NCI-H1417 treated with DMSO at 0.1 percent for 48 hours (cell line): Measurements from ENCODE around the gene RDH14.

Experiments used
- DNase-seq: peaks from one replicate; lab custom pipeline; 2025; lab: John Stamatoyannopoulos, UW

The RDH14 gene

DNA sequence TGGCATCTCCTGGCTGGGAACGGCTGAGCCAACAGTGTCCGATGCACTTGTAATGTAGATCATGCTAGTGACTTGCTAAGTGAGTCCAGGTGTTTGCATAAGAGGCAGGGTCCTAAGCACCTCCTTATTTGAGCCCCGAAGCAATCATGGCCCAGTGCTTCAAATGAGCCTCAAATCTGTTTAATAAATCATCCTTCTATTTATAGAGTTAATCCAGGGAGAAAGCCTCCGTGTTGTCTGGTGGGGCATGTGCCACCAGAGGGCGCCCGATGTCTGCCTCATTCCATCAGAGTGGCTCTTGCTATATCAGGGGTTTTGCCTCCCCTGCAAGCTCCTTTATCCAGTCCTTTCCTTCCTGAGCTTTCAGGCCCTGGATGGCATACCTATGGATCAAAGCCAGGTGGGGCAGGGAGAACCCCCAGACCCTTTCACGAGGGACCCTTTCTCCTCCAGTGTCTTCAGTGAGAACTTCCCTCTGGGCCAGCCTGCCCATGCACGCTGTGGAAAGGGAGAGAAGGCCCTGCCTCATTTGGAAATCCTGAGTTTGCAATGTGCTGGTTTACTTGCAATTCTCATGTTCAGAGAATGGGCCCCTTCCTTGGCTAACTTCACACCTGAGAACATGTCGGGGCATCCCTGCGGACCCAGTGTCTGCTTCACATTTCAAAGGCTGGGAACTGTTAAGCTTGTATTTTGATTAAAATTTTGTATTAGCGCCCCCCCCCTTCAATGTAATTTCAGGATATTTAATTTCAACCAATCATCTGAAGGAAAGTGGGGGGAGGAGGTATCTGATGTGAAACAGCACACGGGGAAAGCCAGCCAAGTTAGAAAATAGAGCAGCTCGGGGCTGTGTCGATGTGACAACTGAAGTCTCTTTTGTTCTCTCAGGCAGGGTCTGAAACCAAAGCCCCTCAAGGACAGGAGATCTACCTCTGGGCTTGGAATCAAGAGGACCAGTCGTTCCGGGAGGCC is 39.7 kb downstream of the RDH14 start:
- no peak for DNase-seq

DNA sequence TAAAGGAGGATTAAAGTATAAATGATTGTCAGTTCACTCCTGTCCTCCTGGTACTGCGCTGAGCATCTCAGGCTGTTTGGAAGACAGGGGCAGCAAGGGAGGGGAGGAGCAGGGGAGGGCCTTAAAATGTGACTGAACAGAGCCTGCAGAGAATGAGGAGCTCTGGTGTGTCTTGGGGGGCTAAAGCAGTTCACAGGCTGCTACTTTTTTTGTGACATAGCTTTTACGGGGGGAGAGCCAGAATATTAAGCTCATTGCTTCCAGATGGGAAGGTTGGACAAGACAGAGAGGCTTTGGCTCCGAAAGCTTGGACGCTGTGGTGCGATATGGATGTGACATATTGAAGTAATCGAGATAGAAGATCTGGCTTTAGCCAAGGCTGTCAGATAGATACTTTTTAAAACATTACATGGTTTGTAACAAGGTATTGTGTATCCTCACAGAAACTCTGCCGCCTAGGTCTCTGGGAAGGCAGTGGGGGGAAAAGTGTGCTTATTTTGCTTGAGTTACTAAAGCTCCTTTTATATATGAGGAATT is 40.5 kb downstream of the RDH14 start:
- no peak for DNase-seq

DNA sequence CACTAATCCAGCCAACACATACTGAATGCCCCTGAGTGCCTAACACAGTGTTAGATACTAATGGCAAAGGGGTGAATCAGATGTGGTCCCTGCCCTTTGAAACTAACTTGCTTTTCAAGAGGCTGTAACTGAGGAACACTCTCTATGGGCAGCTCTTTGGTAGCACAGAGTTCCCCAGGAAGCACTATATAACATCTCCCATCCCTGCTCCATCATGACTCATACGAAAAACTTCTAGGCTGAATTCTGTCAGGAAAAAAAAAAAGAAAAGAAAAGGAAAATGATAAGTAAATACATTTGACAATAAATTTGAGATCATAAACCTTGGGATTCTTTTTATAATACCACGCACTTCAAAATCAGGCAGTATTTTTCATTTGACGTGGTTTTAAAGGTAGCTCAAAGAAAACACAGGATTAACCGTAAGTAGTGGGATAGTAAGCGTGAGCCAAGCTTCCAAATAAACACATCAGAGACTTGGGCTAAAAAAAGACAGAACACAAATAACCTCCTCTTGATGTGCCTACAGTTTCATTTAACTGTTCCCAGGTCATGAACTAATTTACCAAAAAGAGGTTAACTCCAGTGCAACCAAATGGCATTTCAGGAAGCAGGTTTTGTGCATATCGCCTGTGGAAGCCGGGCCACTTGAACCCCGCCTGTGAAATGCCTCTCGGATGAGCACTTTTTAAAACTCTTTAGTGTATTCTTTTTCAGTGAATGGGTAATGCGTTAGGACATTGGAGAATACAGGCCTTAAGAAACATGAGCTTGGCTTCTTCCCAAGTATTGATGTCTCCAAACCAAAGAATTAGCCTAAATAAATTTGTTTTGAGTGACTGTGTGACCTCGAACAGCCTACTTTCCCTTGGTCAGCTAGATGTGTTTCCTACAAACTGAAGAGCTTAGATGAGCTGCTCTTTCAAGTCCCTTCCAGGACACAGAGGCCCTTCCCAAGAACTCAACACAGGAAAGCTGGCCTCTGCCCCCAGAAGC is 42.0 kb downstream of the RDH14 start:
- no peak for DNase-seq

DNA sequence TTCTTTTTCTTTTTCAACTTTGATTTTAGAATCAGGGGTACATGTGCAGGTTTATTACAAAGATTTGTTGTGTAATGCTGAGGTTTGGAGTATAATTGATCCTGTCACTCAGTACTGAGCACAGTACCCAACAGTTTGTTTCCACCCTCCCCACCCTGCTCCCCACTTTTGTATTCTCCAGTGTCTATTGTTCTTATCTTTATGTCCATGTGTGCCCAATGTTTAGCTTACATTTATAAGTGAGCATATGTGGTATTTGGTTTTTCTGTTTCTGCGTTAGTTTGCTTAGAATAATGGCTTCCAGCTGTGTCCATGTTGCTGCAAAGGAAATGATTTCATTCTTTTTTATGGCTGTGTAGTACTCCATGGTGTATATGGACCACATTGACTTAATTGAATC is 43.1 kb downstream of the RDH14 start:
- no peak for DNase-seq

DNA sequence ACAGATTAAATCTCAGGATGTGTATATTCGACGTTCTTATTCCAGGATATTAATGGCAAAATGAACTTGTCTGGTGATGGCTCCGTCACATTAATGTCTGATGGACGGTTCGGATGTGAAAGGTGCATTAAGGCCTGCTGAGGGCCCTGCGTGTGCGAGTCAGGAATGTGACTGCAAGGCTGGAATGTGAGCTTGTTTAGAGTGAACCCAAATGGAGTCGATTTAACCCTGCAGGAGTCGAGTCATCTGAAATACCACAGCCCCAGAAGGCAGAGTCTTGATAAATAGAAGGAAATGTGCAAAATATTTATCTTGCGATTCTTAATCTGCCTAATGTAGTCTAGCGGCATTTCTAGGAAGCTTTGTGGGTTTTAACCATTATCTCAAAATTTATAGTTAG is 44.3 kb downstream of the RDH14 start:
- no peak for DNase-seq

DNA sequence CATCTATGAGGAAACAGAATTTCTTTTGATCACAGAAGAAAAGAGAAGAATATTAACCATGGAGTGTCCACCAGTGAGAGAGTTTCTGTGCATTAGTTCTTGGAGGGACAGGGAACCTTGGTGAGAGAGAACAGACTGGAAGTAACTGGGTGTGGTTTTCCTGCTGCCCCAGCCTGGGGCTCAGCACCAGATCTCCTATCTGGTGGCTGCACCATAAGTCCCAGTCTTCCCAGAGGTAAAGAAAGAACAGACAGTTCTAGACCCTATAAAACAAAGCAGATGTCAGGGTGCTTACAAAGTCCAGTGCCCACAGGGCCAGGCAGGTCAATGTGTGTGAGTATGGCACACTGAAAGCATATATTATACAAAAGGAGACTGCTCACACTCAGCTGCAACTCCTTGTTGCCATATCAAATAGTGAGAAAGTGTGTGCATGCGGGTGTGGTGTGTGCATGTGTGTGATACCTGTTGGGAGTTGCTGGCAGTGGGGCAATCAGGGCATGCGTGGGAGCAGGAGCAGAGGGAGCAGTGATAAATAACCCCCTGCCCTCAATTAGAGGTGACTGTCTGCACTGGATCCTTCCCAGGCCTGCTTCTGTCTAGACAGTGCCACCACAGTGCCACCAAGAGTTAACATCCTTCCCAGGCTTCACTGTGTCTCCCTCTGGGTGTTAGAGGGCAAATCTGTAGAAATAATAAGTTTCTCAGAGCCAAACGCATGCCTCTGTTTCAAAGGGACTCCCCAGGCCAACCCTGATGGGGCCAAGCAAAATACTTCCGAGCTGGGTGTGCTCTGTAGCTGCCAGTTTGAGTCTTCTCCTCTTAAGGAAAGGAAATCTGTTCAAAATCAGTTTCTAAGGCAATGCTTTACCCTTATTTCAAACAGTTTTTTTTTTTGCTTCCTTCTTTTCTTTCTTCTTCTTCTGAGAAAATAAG is 45.7 kb downstream of the RDH14 start:
- no peak for DNase-seq

DNA sequence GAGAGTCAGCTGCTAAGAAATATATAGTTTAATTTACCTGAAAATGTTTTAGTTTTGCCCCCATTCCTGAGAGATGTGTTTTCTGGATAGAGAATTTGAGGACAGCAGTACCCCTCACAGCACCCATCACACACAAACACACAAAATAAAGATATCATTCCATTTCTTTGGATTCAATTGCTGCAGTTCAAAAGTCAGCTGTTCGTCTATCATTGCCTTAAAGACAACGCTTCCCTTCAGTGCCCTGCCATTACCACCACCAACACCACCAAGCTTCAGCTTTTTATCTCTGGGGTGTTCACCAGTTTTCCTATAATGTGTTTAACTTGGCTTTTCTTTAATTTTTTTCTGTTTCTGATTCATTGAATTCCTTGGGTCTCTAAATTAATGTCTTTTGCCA is 49.7 kb downstream of the RDH14 start:
- no peak for DNase-seq

DNA sequence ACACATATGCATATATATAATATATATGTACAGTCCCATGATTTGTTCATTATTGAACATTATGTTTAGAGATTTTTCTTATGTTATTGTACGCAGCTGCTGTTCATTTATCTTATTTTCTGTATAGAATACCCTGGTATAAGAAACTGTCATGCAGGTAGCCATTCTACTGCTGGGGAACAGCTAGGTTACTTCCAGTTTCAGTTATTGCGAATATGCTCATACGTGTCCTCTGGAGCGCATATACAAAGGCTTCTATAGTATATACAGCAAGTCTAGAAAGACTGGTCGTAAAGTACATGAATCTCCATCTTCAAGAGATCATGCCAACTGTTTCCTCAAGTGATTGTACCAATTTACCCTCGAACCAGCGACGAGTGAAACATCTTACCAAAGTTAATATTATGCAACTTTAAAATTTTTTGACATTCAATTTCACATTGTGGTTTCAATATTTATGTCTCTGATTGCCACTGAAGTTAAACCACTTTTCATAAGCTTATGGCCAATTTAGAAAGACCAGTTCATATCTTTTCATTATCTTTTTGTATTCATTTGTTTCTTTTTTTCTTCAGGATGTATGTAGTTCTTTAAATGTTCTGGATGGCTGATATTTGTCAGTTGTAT is 53.5 kb downstream of the RDH14 start:
- DNase-seq: no peak

DNA sequence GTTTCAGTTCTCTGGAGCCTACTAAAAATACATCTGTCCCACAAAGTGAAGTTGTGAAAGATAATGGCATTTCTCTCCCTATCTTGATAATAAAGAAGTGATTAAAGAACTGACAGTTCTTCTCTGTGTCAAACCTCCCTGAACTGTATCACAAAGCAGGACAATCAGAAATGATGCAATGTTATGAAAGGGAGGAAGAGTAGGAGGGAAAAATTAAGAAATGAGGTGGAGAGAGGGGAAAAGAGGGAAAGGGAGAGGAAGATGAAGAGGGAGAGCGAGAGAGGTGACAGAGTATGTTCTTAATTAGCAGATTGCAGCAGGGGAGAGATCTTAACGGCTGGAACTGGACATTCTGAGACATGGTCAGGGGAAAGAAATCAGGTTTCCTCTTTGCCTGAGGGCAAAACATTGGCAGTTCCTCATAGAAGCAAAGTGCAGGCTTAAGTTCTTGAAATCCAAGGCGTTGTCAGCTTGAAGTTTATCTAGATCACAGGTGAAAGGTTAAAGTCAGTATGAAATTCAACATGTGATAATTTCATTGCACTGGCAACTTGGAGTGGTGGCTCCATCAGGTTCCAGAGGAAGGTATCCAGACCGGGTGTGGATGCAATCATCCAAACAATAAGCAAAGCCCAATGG is 54.6 kb downstream of the RDH14 start:
- DNase-seq: no peak
